Mesenchymal stem cell (in vitro differentiated cells and primary cell): ENCODE results near the gene CNOT6.
A peak's percentile ranks its signal among the peaks of the same experiment; 100 is the strongest.

Experiments used
- DNase-seq: peaks from one replicate; pipeline ENCODE4 v3.0.0-alpha.2; 2013
- H2AFZ ChIP-seq: one replicate; pipeline ENCODE4 v1.6.1; 2013; ENCODE audit warnings: low read depth, mild to moderate bottlenecking, control low read depth, inconsistent platforms, low read length, moderate library complexity
- H2AK5ac ChIP-seq: 2 replicates; pipeline ENCODE4 v1.6.1; 2013; ENCODE audit warnings: low read length, moderate library complexity, mild to moderate bottlenecking, inconsistent platforms; ENCODE audit not compliant: severe bottlenecking
- H2BK120ac ChIP-seq: one replicate; pipeline ENCODE4 v1.6.1; 2013; ENCODE audit warnings: low read depth, mild to moderate bottlenecking, inconsistent platforms, low read length, moderate library complexity
- H2BK12ac ChIP-seq, 2 experiments: one replicate each; pipeline ENCODE4 v1.6.1; 2013; ENCODE audit warnings: inconsistent platforms in 2 of 2, low read length in 2 of 2, mild to moderate bottlenecking in 2 of 2, moderate library complexity in 2 of 2, control low read depth in 1 of 2
- H2BK15ac ChIP-seq: one replicate; pipeline ENCODE4 v1.6.1; 2013; ENCODE audit warnings: mild to moderate bottlenecking, low read depth, inconsistent platforms; ENCODE audit not compliant: poor library complexity, severe bottlenecking
- H2BK5ac ChIP-seq: 2 replicates; pipeline ENCODE4 v1.6.1; 2013; ENCODE audit warnings: low read depth, mild to moderate bottlenecking, low read length, control low read depth, inconsistent platforms; ENCODE audit not compliant: poor library complexity, severe bottlenecking
- H3K14ac ChIP-seq, 2 experiments: one replicate each; pipeline ENCODE4 v1.6.1; 2013; ENCODE audit warnings: inconsistent platforms in 2 of 2, low read length in 2 of 2, control low read depth in 1 of 2, mild to moderate bottlenecking in 1 of 2, moderate library complexity in 1 of 2
- H3K18ac ChIP-seq, 2 experiments: one replicate each; pipeline ENCODE4 v1.6.1; 2013; ENCODE audit warnings: inconsistent platforms in 2 of 2, low read length in 2 of 2, control low read depth in 1 of 2, low read depth in 1 of 2, mild to moderate bottlenecking in 1 of 2
- H3K23ac ChIP-seq, 2 experiments: one replicate each; pipeline ENCODE4 v1.6.1; 2013; ENCODE audit warnings: inconsistent platforms in 2 of 2, low read length in 2 of 2, mild to moderate bottlenecking in 2 of 2, moderate library complexity in 2 of 2, control low read depth in 1 of 2
- H3K27ac ChIP-seq: 2 replicates; pipeline ENCODE4 v1.5.1; 2013; ENCODE audit warnings: mild to moderate bottlenecking, moderate library complexity, low read length, control low read depth, inconsistent platforms; ENCODE audit not compliant: poor library complexity, severe bottlenecking
- H3K27me3 ChIP-seq, 2 experiments: 2 replicates each; pipeline versions ENCODE4 v1.6.1 to v1.7.0; 2013; ENCODE audit warnings: low read length in 2 of 2, mild to moderate bottlenecking in 2 of 2, moderate library complexity in 2 of 2, control low read depth in 1 of 2, inconsistent platforms in 1 of 2; ENCODE audit not compliant: control insufficient read depth in 1 of 2, insufficient read depth in 1 of 2
- H3K36me3 ChIP-seq, 2 experiments: 2 replicates each; pipeline versions ENCODE4 v1.6.1 to v1.7.0; 2013; ENCODE audit warnings: low read length in 2 of 2, control low read depth in 1 of 2, inconsistent platforms in 1 of 2, low read depth in 1 of 2, mild to moderate bottlenecking in 1 of 2; ENCODE audit not compliant: insufficient read depth in 2 of 2, control insufficient read depth in 1 of 2
- H3K4ac ChIP-seq, 2 experiments: one replicate each; pipeline ENCODE4 v1.6.1; 2013; ENCODE audit warnings: inconsistent platforms in 2 of 2, low read length in 2 of 2, mild to moderate bottlenecking in 2 of 2, moderate library complexity in 2 of 2, control low read depth in 1 of 2, low read depth in 1 of 2
- H3K4me1 ChIP-seq: 2 replicates; pipeline ENCODE4 v1.6.1; 2013; ENCODE audit warnings: low read depth, low read length, control low read depth; ENCODE audit not compliant: control insufficient read depth, insufficient read depth
- H3K4me2 ChIP-seq: 2 replicates; pipeline ENCODE4 v1.6.1; 2013; ENCODE audit warnings: low read length, mild to moderate bottlenecking, inconsistent platforms; ENCODE audit not compliant: poor library complexity, severe bottlenecking
- H3K4me3 ChIP-seq, 2 experiments: 2 replicates each; pipeline versions ENCODE4 v1.5.1 to v1.7.0; 2013; ENCODE audit warnings: low read length in 2 of 2, mild to moderate bottlenecking in 2 of 2, control low read depth in 1 of 2, low read depth in 1 of 2; ENCODE audit not compliant: insufficient read depth in 1 of 2
- H3K79me1 ChIP-seq: replicated peaks from 2 replicates; pipeline ENCODE4 v1.6.1; 2013; ENCODE audit warnings: mild to moderate bottlenecking, control low read depth, low read length, inconsistent platforms; ENCODE audit not compliant: poor library complexity, severe bottlenecking
- H3K9ac ChIP-seq: 2 replicates; pipeline ENCODE4 v1.7.0; 2013; ENCODE audit warnings: mild to moderate bottlenecking, low read length, moderate library complexity
- H3K9me3 ChIP-seq: 2 replicates; pipeline ENCODE4 v1.7.0; 2013; ENCODE audit warnings: mild to moderate bottlenecking, low read length; ENCODE audit not compliant: control insufficient read depth
- H4K8ac ChIP-seq: one replicate; pipeline ENCODE4 v1.6.1; 2013; ENCODE audit warnings: inconsistent platforms, mild to moderate bottlenecking, low read length, moderate library complexity
- H4K91ac ChIP-seq: one replicate; pipeline ENCODE4 v1.6.1; 2013; ENCODE audit warnings: mild to moderate bottlenecking, low read length, inconsistent platforms
- WGBS: methylation state at CpG from one replicate; pipeline ENCODE4 v1.1.7; 2013; ENCODE audit warnings: mixed read lengths; 5-methylcytosine and 5-hydroxymethylcytosine counted together

Gene CNOT6

GRCh38 chr5:180591311-180591887 lies 97.2 kb downstream of the CNOT6 start, which contains the start of gene SCGB3A1:
Gene SCGB3A1 (minus strand): TSS chr5:180591499. CDS start chr5:180591462, 37 bp downstream.
- Histone ChIP-seq H3K9me3 (no peaks in the 10 kb centered on the region), H2BK120ac (no peak within 1 kb of the TSS), H2BK12ac (no peak within 1 kb of the TSS), H3K27me3 (peaks cover 58 to 63% of the 10 kb centered on the region in 2 experiments), H3K18ac (no peak within 1 kb of the TSS), H3K4me2 (peak within 1 kb of the TSS; percentile 60), H3K36me3 (no peaks in the 10 kb centered on the region), H3K23ac (no peak within 1 kb of the TSS), H2BK5ac (no peak within 1 kb of the TSS), H3K9ac (no peak within 1 kb of the TSS), H3K4me1 (peaks cover 20% of the 10 kb centered on the region), H4K8ac (no peak within 1 kb of the TSS), H3K14ac (no peak within 1 kb of the TSS), H3K4ac (no peak within 1 kb of the TSS), H3K79me1 (no peaks in the 10 kb centered on the region), H3K4me3 (peak within 1 kb of the TSS in 1 of 2 experiments; percentile 20), H2BK15ac (no peak within 1 kb of the TSS), H2AFZ (no peak within 1 kb of the TSS), H3K27ac (no peak within 1 kb of the TSS), H2AK5ac (no peak within 1 kb of the TSS), H4K91ac (no peak within 1 kb of the TSS)
- no peak for DNase-seq
- WGBS, result 10% methylated on average over 60 of the region's 60 CpGs

GRCh38 chr5:180592176-180592575 lies 98.0 kb downstream of the CNOT6 start:
- Histone ChIP-seq H3K79me1 (no peaks in the 10 kb centered on the region), H3K27ac (no peak overlapping the region), H3K18ac (no peak overlapping the region), H3K4ac (no peak overlapping the region), H3K4me1 (peaks cover 20% of the 10 kb centered on the region), H3K23ac (no peak overlapping the region), H2AFZ (no peak overlapping the region), H4K8ac (no peak overlapping the region), H3K9me3 (no peaks in the 10 kb centered on the region), H4K91ac (no peak overlapping the region), H3K4me2 (no peak overlapping the region), H2AK5ac (no peak overlapping the region), H3K4me3 (no peak overlapping the region), H3K14ac (no peak overlapping the region), H3K36me3 (no peaks in the 10 kb centered on the region), H3K27me3 (peaks cover 54 to 67% of the 10 kb centered on the region in 2 experiments), H2BK15ac (no peak overlapping the region), H2BK5ac (no peak overlapping the region), H3K9ac (no peak overlapping the region), H2BK120ac (no peak overlapping the region), H2BK12ac (no peak overlapping the region)
- WGBS, result 72% methylated on average over 9 of the region's 10 CpGs
- no peak for DNase-seq

GRCh38 chr5:180593446-180594206 lies 99.4 kb downstream of the CNOT6 start:
- H3K4me1 ChIP-seq, result peaks cover 20% of the 10 kb centered on the region
- H2AFZ ChIP-seq, result no peak overlapping the region

DNA sequence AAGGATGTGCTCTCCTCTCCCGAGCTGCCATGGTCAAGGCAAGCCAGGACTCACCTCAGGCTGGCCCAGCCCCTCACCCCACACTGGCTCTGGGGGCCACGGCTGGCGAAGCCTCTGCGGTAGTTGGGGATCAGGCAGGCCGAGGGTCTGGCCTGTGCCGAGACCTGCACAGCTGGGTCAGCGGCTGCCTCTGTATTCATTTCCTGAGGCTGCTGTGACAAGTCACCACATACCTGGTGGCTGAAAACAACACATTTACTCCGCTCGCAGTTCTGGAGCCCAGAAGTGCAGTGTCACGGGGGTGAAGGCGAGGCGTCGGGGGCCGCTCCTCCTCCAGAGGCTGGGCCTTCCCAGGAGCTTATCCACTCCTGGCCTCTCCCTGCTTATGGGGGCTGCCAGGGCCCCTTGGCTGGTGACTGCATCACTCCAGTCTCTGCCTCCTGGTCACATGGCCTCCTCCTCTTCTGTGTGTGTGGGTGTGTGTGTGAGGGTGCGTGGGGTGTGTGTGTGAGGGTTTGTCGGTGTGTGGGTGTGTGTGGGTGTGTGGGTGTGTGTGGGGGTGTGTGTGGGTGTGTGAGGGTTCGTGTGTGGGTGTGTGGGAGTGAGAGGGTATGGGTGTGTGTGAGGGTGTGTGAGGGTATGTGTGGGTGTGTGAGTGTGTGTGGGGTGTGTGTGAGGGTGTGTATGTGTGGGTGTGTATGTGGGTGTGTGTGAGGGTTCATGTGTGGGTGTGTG lies 100.3 kb downstream of the CNOT6 start:
- H3K27ac ChIP-seq, result no peak overlapping the region
- H3K9ac ChIP-seq, result no peak overlapping the region
- H2BK15ac ChIP-seq, result no peak overlapping the region
- H3K27me3 ChIP-seq, result peaks cover 35 to 62% of the 10 kb centered on the region in 2 experiments
- H3K23ac ChIP-seq, result no peak overlapping the region
- H3K4me3 ChIP-seq, result no peak overlapping the region
- no peak overlapping the region for H2BK12ac ChIP-seq
- H2AFZ ChIP-seq, result no peak overlapping the region
- no peak overlapping the region for H2BK120ac ChIP-seq
- peaks cover 20% of the 10 kb centered on the region for H3K4me1 ChIP-seq
- 81% methylated on average over 17 of the region's 17 CpGs for WGBS
- peak overlapping the region in 1 of 2 experiments; percentile 45 for H3K14ac ChIP-seq
- no peaks in the 10 kb centered on the region for H3K36me3 ChIP-seq
- H3K18ac ChIP-seq, result no peak overlapping the region
- no peak overlapping the region for H3K4ac ChIP-seq
- H2BK5ac ChIP-seq, result no peak overlapping the region
- DNase-seq, result no peak
- no peak overlapping the region for H2AK5ac ChIP-seq
- no peaks in the 10 kb centered on the region for H3K79me1 ChIP-seq
- no peaks in the 10 kb centered on the region for H3K9me3 ChIP-seq
- no peak overlapping the region for H3K4me2 ChIP-seq
- H4K91ac ChIP-seq, result no peak overlapping the region
- no peak overlapping the region for H4K8ac ChIP-seq

More at GRCh38 chr5:180593446-180594206, 99.4 kb downstream of the CNOT6 start:
- no peak overlapping the region for H2BK5ac ChIP-seq
- H3K27me3 ChIP-seq, result peaks cover 43 to 71% of the 10 kb centered on the region in 2 experiments
- H3K4ac ChIP-seq, result no peak overlapping the region
- no peaks in the 10 kb centered on the region for H3K9me3 ChIP-seq
- H4K91ac ChIP-seq, result no peak overlapping the region
- 94% methylated on average over 19 of the region's 19 CpGs for WGBS
- no peaks in the 10 kb centered on the region for H3K36me3 ChIP-seq
- no peak overlapping the region for H3K4me3 ChIP-seq
- no peak overlapping the region for H3K27ac ChIP-seq
- H2BK120ac ChIP-seq, result no peak overlapping the region
- H4K8ac ChIP-seq, result no peak overlapping the region
- no peaks in the 10 kb centered on the region for H3K79me1 ChIP-seq
- H2BK15ac ChIP-seq, result no peak overlapping the region
- H3K18ac ChIP-seq, result no peak overlapping the region
- H2BK12ac ChIP-seq, result no peak overlapping the region
- H3K4me2 ChIP-seq, result no peak overlapping the region
- no peak overlapping the region for H3K14ac ChIP-seq
- no peak overlapping the region for H3K9ac ChIP-seq
- H3K23ac ChIP-seq, result no peak overlapping the region
- no peak overlapping the region for H2AK5ac ChIP-seq
- DNase-seq, result no peak
